HG02798 (cell line): Measurements from ENCODE around the gene CACNA2D2.

Experiments
- ATAC-seq: cut with Tn5 transposase; IDR thresholded peaks from one replicate; pipeline ENCODE4 v1.9.1; 2021; ENCODE audit warnings: mild to moderate bottlenecking; ENCODE audit not compliant: unreplicated experiment, poor library complexity

Gene CACNA2D2

GRCh38 chr3:50408443-50408944 is 94.9 kb downstream of the CACNA2D2 start:
- ATAC-seq = no peak

- no peak for ATAC-seq
Observed at GRCh38 chr3:50406487-50406886, 96.9 kb downstream of the CACNA2D2 start.

- no peak for ATAC-seq
Observed at GRCh38 chr3:50405249-50405648, 98.2 kb downstream of the CACNA2D2 start.

GRCh38 chr3:50401978-50402595 is 101.3 kb downstream of the CACNA2D2 start:
- no peak for ATAC-seq

GRCh38 chr3:50396502-50396901 is 106.9 kb downstream of the CACNA2D2 start:
- no peak for ATAC-seq

GRCh38 chr3:50395070-50395860 is 108.2 kb downstream of the CACNA2D2 start:
- ATAC-seq = no peak

GRCh38 chr3:50393061-50393460 is 110.4 kb downstream of the CACNA2D2 start:
- no peak for ATAC-seq

- no peak for ATAC-seq
Observed at GRCh38 chr3:50392101-50392715, 111.2 kb downstream of the CACNA2D2 start.

- no peak for ATAC-seq
Observed at GRCh38 chr3:50390508-50391224, 112.8 kb downstream of the CACNA2D2 start.

GRCh38 chr3:50389414-50389767 is 114.0 kb downstream of the CACNA2D2 start:
- ATAC-seq = no peak

GRCh38 chr3:50388720-50389413 is 114.6 kb downstream of the CACNA2D2 start:
- no peak for ATAC-seq

- no peak for ATAC-seq
Observed at GRCh38 chr3:50388016-50388719, 115.3 kb downstream of the CACNA2D2 start.

- ATAC-seq = no peak
Observed at GRCh38 chr3:50385754-50386153, 117.7 kb downstream of the CACNA2D2 start.

- ATAC-seq = no peak
Observed at GRCh38 chr3:50383750-50384149, 119.7 kb downstream of the CACNA2D2 start.

GRCh38 chr3:50382722-50383121 is 120.7 kb downstream of the CACNA2D2 start:
- no peak for ATAC-seq

GRCh38 chr3:50381383-50381782 is 122.1 kb downstream of the CACNA2D2 start:
- ATAC-seq = no peak

- no peak for ATAC-seq
Observed at GRCh38 chr3:50380405-50381085, 122.9 kb downstream of the CACNA2D2 start.

GRCh38 chr3:50378757-50379156 is 124.7 kb downstream of the CACNA2D2 start:
- ATAC-seq = no peak

GRCh38 chr3:50378024-50378423 is 125.4 kb downstream of the CACNA2D2 start:
- no peak for ATAC-seq
